Endothelial cell of umbilical vein (primary cell): ENCODE results near the gene DEF6. TPM values are rescaled to one million over a fixed set of nuclear protein-coding genes. Genes with fewer than 3 reads are reported as not detected.

Experiments
- BruUV-seq: library from RNA; stranded (reverse); fragments of 400-500 nt; replicated peaks from 2 replicates; lab custom pipeline; 2021; lab: Mats Ljungman, UMichigan
- CTCF ChIA-PET: fragments of 300-600, 350-600 bp; sonication (Branson Sonifier 250); formaldehyde crosslinking; loops from one replicate; lab custom pipeline; 2021; ENCODE audit warnings: antibody characterized with exemption, inconsistent platforms; lab: Charles Lee
- POLR2A ChIA-PET: fragments of 300-600, 350-600 bp; sonication (Branson Sonifier 250); formaldehyde crosslinking; loops from one replicate; lab custom pipeline; 2021; ENCODE audit warnings: antibody characterized with exemption, inconsistent platforms; lab: Charles Lee
- DNase-seq: peaks from one replicate; pipeline ENCODE4 v3.0.0-alpha.2; 2011; ENCODE audit warnings: low read depth, low spot score
- FAIRE-seq: peaks from 2 replicates; lab custom pipeline; 2011; peaks lifted over from hg19 to GRCh38; lab: Jason Lieb, UNC
- H2AFZ ChIP-seq: 2 replicates; pipeline ENCODE4 v1.6.0; 2012; ENCODE audit warnings: low read depth, low read length, control low read depth, inconsistent platforms
- H3K27ac ChIP-seq: 2 replicates; pipeline ENCODE4 v1.5.1; 2011; ENCODE audit warnings: low read depth, mild to moderate bottlenecking, control low read depth, low read length, moderate library complexity; ENCODE audit not compliant: insufficient read depth
- H3K27me3 ChIP-seq, 2 experiments: 2 replicates each; pipeline versions ENCODE4 v1.6.0 to v1.6.1; 2011; ENCODE audit warnings: low read length in 2 of 2, mixed read lengths in 1 of 2; ENCODE audit not compliant: control insufficient read depth in 2 of 2, insufficient read depth in 2 of 2
- H3K36me3 ChIP-seq, 2 experiments: 2 replicates in 1 of 2; 3 replicates in 1 of 2; pipeline ENCODE4 v1.5.1; 2011; ENCODE audit warnings: low read length in 2 of 2, mild to moderate bottlenecking in 1 of 2, moderate library complexity in 1 of 2; ENCODE audit not compliant: control insufficient read depth in 2 of 2, insufficient read depth in 2 of 2; ENCODE audit errors: extremely low read depth in 1 of 2
- H3K4me1 ChIP-seq: 3 replicates; pipeline ENCODE4 v1.5.1; 2011; ENCODE audit warnings: mild to moderate bottlenecking, low read length; ENCODE audit not compliant: control insufficient read depth, insufficient read depth; ENCODE audit errors: extremely low read depth
- H3K4me2 ChIP-seq: 2 replicates; pipeline ENCODE4 v1.6.1; 2011; ENCODE audit warnings: low read length, control low read depth, mixed read lengths; ENCODE audit not compliant: insufficient read depth
- H3K4me3 ChIP-seq, 3 experiments: fragments of 200-600 bp in 1 of 3; sonication (generic), shearing (Covaris generic) in 1 of 3; replicated peaks in 1 of 3; 2 replicates each; pipeline ENCODE4 v1.5.1; 2011 to 2016; ENCODE audit warnings: control low read depth in 3 of 3, low read length in 3 of 3, mild to moderate bottlenecking in 2 of 3, inconsistent platforms in 1 of 3, low read depth in 1 of 3, moderate library complexity in 1 of 3; ENCODE audit not compliant: insufficient read depth in 1 of 3
- H3K79me2 ChIP-seq: 2 replicates; pipeline ENCODE4 v1.6.0; 2012; ENCODE audit warnings: low read length, inconsistent platforms; ENCODE audit not compliant: control insufficient read depth, insufficient read depth
- H3K9ac ChIP-seq: replicated peaks from 2 replicates; pipeline ENCODE3; 2011; ENCODE audit warnings: low read length, control low read depth; ENCODE audit not compliant: insufficient read depth; ENCODE audit errors: extremely low read depth
- H3K9me1 ChIP-seq: replicated peaks from 3 replicates; pipeline ENCODE4 v1.6.0; 2011; ENCODE audit warnings: mild to moderate bottlenecking, low read length; ENCODE audit not compliant: control insufficient read depth, insufficient read depth; ENCODE audit errors: extremely low read depth
- H3K9me3 ChIP-seq: replicated peaks from 2 replicates; pipeline ENCODE4 v1.5.1; 2012; ENCODE audit warnings: low read length, inconsistent platforms; ENCODE audit not compliant: control insufficient read depth, insufficient read depth
- H4K20me1 ChIP-seq: replicated peaks from 2 replicates; pipeline ENCODE3; 2011; ENCODE audit warnings: mild to moderate bottlenecking, low read length; ENCODE audit not compliant: control insufficient read depth, insufficient read depth; ENCODE audit errors: extremely low read depth
- CTCF ChIP-seq, 2 donors: IDR thresholded peaks; 1 replicate in 1 of 2; 2 replicates in 1 of 2; pipeline ENCODE4 v1.5.1; 2011; ENCODE audit warnings: low read length in 2 of 2, mild to moderate bottlenecking in 2 of 2, moderate library complexity in 2 of 2, control low read depth in 1 of 2, inconsistent platforms in 1 of 2, low read depth in 1 of 2; ENCODE audit not compliant: insufficient read depth in 1 of 2; ENCODE audit errors: extremely low read depth in 1 of 2
- EZH2 ChIP-seq: IDR thresholded peaks from 2 replicates; pipeline ENCODE4 v1.6.1; 2012; ENCODE audit warnings: borderline replicate concordance, low read depth, mild to moderate bottlenecking, moderate library complexity, low read length, inconsistent platforms; ENCODE audit not compliant: severe bottlenecking
- FOS ChIP-seq: IDR thresholded peaks from 2 replicates; pipeline ENCODE4 v1.6.1; 2011; ENCODE audit warnings: mild to moderate bottlenecking, low read length, moderate library complexity, borderline replicate concordance; ENCODE audit not compliant: insufficient read depth
- GATA2 ChIP-seq: IDR thresholded peaks from 2 replicates; pipeline ENCODE4 v1.7.0; 2011; ENCODE audit warnings: low read depth, mild to moderate bottlenecking, moderate library complexity, mixed read lengths, low read length; ENCODE audit not compliant: insufficient read length, insufficient read depth
- JUN ChIP-seq: IDR thresholded peaks from 2 replicates; pipeline ENCODE4 v1.6.1; 2011; ENCODE audit warnings: borderline replicate concordance, low read depth; ENCODE audit not compliant: insufficient read length, insufficient read depth
- MYC ChIP-seq: IDR thresholded peaks from one replicate; pipeline ENCODE4 v1.6.1; 2011; ENCODE audit warnings: mild to moderate bottlenecking, low read depth, low read length
- POLR2A ChIP-seq: IDR thresholded peaks from 2 replicates; pipeline ENCODE4 v1.6.1; 2012; ENCODE audit warnings: low read depth, mild to moderate bottlenecking, control low read depth, low read length
- POLR2AphosphoS5 ChIP-seq: IDR thresholded peaks from 2 replicates; pipeline ENCODE4 v1.6.1; 2012; ENCODE audit warnings: low read depth, mild to moderate bottlenecking, control low read depth, low read length, moderate library complexity; ENCODE audit not compliant: insufficient read depth
- dilution Hi-C: fragments of 300-500 bp; cut with MboI; formaldehyde crosslinking; loops from one replicate; pipeline ENCODE4 v1.15.0; 2019; ENCODE audit warnings: low sequenced_read_pairs; ENCODE audit not compliant: extremely low pct_ligation_motif_present
- intact Hi-C: fragments of 100-400 bp; cut with micrococcal nuclease; formaldehyde crosslinking; loops from one replicate; pipeline ENCODE4 v1.10.0; 2022
- polyA plus RNA-seq, 4 experiments: library from polyadenylated mRNA; depleted of rRNA in 3 of 4; stranded (reverse) in 3 of 4; unstranded in 1 of 4; fragments of >200 nt; gene quantifications; 2 replicates each; pipeline versions ENCODE4 v1.2.1 to v1.2.3, GENCODE V29; 2011 to 2012; ENCODE audit warnings: missing spikeins in 1 of 4
- total RNA-seq: library from RNA; stranded (reverse); gene quantifications from 2 replicates; pipeline ENCODE4 v1.2.3, GENCODE V29; 2021
- TF ChIP-seq, protein P1 (sequence below): IDR thresholded peaks from 2 replicates; pipeline ENCODE4 v1.6.1; 2011; ENCODE audit not compliant: insufficient read depth, insufficient read length

The DEF6 gene
- total and polyA plus RNA-seq, 2 donors (not counting 3 experiments of a cell fraction or from before 2014, with no cell fraction given) = 0.59 to 0.77 TPM

DNA sequence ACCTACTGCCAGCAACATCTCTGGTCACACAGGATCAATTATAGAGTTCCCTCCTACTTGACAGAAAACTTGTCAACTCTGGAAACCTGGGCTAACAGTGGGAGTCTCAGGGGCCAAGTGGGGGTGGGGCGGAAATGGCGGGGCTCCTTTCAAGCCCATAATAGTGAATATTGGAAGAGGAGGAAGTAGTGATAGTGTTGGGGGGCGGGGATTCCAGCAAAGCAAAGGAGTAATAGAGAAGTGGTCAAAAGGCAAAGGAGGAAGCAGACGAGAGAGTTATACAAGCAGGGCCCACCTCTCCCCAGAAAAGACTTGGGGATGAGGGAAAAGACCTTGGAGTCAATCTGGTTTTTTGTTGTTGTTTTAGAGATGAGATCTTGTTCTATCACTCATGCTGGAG, 2.1 kb downstream of the DEF6 start:
- no peaks in the 10 kb centered on the region for H3K9me1 ChIP-seq
- dilution Hi-C loops (no loop called here), intact Hi-C loops (loop anchor here (2.0 to 10.0 kb wide), 2 partner anchors 19 to 435 kb away; partner anchors contain the start of gene ARMC12)
- H3K79me2 ChIP-seq = no peaks in the 10 kb centered on the region
- H3K4me3 ChIP-seq = no peak overlapping the region
- no peak overlapping the region for H2AFZ ChIP-seq
- no TSS peak for BruUV-seq
- TF ChIP-seq, protein P1, sequence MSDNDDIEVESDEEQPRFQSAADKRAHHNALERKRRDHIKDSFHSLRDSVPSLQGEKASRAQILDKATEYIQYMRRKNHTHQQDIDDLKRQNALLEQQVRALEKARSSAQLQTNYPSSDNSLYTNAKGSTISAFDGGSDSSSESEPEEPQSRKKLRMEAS = no peak
- TF ChIP-seq POLR2AphosphoS5 = no peak
- TF ChIP-seq CTCF (IDR thresholded peaks at IDR 0.05; ENCODE audit: extremely low read depth in 1 of 2, insufficient read depth in 1 of 2, low read depth in 1 of 2, low read length in 2 of 2) = no peak
- no peak for TF ChIP-seq GATA2
- no peak for TF ChIP-seq POLR2A
- no peak for TF ChIP-seq MYC
- TF ChIP-seq JUN = no peak
- TF ChIP-seq FOS = no peak
- no peak for TF ChIP-seq EZH2
- ChIA-PET CTCF (no interaction called here), POLR2A (no interaction called here)
- peaks cover 0 to 6% of the 10 kb centered on the region in 2 experiments for H3K36me3 ChIP-seq
- no peak overlapping the region for H3K9ac ChIP-seq
- DNase-seq = no peak
- no peak for FAIRE-seq
- H3K27ac ChIP-seq = no peak overlapping the region
- H3K27me3 ChIP-seq = no peaks in the 10 kb centered on the region
- peaks cover 17% of the 10 kb centered on the region for H3K4me1 ChIP-seq
- no peaks in the 10 kb centered on the region for H4K20me1 ChIP-seq
- H3K9me3 ChIP-seq = no peaks in the 10 kb centered on the region
- no peak overlapping the region for H3K4me2 ChIP-seq
